ENCODE data around the gene HOXA4.

- TF ChIP-seq, protein P1, sequence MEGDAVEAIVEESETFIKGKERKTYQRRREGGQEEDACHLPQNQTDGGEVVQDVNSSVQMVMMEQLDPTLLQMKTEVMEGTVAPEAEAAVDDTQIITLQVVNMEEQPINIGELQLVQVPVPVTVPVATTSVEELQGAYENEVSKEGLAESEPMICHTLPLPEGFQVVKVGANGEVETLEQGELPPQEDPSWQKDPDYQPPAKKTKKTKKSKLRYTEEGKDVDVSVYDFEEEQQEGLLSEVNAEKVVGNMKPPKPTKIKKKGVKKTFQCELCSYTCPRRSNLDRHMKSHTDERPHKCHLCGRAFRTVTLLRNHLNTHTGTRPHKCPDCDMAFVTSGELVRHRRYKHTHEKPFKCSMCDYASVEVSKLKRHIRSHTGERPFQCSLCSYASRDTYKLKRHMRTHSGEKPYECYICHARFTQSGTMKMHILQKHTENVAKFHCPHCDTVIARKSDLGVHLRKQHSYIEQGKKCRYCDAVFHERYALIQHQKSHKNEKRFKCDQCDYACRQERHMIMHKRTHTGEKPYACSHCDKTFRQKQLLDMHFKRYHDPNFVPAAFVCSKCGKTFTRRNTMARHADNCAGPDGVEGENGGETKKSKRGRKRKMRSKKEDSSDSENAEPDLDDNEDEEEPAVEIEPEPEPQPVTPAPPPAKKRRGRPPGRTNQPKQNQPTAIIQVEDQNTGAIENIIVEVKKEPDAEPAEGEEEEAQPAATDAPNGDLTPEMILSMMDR (IDR thresholded peaks at IDR 0.05), result no peak
- TF ChIP-seq POLR2A (IDR thresholded peaks at IDR 0.05), result no peak
Observed at GRCh38 chr7:27171325-27171636, 40.7 kb upstream of the HOXA4 start.
